22Rv1 (cell line): Measurements from ENCODE around the gene ALG12.

Experiments
- H3K27ac ChIP-seq: fragments of 450-650 bp; 2 replicates; pipeline ENCODE4 v1.5.1; 2017
- ZFX ChIP-seq: fragments of 450-650 bp; IDR thresholded peaks from 2 replicates; pipeline ENCODE4 v1.6.1; 2017; ENCODE audit warnings: antibody characterized with exemption, borderline replicate concordance
- TF ChIP-seq, protein P1 (sequence below): fragments of 450-650 bp; IDR thresholded peaks from 2 replicates; pipeline ENCODE4 v1.5.1; 2017; ENCODE audit warnings: mild to moderate bottlenecking

ALG12 gene

DNA sequence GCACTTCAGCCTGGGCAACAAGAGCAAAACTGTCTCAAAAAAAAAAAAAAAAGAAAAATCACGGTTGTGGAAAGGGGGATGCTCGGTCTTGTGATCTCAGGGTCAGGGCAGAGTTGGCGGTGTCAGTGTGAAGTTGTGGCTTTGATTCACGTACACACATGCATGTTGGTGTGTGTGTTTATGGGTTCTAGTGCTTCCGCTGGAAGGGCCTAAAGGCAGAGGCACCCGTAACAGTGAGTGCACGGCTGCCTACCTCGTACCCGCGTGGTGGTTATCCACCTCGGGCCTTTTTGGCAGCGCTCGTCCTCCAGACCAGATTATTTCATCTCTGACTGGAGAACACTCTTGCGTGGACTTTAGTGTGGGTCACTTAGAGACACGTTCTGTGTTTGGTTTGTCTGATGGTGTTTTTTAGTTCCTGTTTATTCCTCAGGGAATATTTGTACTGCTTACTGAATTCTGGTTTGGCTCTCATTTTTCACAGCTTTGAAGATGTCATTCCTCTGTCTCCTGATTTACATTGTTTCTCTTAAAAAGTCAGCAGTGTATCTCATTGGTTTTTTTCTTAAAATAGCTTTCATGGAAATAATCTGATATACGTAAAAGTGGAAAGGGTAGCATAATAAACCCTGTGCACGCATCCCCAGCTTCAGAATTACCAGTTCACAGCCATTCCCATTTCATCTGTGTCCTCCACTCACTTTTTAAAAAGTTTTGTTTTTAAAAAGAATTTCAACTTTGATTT lies 49.0 kb downstream of the ALG12 start:
- no peak for TF ChIP-seq ZFX
- TF ChIP-seq, protein P1, sequence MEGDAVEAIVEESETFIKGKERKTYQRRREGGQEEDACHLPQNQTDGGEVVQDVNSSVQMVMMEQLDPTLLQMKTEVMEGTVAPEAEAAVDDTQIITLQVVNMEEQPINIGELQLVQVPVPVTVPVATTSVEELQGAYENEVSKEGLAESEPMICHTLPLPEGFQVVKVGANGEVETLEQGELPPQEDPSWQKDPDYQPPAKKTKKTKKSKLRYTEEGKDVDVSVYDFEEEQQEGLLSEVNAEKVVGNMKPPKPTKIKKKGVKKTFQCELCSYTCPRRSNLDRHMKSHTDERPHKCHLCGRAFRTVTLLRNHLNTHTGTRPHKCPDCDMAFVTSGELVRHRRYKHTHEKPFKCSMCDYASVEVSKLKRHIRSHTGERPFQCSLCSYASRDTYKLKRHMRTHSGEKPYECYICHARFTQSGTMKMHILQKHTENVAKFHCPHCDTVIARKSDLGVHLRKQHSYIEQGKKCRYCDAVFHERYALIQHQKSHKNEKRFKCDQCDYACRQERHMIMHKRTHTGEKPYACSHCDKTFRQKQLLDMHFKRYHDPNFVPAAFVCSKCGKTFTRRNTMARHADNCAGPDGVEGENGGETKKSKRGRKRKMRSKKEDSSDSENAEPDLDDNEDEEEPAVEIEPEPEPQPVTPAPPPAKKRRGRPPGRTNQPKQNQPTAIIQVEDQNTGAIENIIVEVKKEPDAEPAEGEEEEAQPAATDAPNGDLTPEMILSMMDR: no peak
- H3K27ac ChIP-seq: no peak overlapping the region

DNA sequence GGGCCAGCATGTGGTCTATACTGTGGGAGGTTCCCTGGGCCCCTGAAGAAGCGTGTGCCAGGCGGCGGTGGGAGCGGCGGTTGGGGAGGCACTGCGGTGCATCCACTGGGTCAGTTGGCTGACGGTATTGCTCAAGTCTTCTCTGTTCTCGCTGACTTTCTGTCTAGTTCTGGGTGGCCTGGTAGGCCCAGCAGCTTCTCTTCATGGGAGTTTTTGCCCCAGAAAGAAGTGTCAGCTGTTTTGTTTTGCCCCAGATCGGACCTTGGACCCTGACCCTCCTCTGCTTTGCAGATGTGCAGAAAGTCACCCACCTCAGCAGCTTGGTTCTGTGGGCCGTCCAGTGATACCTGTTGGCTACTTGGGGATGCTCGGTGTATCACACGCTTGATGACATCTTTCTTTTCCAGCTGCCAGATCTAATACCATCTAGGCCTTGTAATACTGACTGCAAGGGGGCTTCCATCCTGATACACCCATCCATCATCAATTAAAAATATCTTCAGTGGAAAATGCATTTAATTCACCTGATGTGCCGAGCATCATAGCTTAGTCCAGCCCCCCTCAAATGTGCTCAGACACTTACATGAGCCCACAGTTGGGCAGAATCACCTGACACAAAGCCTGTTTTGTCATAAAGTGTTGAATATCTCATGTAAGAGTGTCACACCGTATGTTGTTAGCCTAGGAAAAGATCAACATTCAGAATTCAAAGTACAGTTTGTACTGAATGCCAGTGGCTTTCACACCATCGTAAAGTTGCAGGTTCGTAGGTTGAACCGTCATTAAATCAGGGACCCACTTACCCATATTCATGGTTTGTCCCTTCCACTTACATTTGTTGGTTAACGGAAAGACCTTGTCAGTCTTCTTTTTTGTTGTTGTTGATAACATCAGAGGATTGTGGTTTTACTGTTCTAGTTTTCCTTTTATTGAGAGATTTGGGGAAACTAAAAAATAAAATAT lies 50.7 kb downstream of the ALG12 start:
- no peak overlapping the region for H3K27ac ChIP-seq
- no peak for TF ChIP-seq ZFX
- TF ChIP-seq, protein P1: no peak

DNA sequence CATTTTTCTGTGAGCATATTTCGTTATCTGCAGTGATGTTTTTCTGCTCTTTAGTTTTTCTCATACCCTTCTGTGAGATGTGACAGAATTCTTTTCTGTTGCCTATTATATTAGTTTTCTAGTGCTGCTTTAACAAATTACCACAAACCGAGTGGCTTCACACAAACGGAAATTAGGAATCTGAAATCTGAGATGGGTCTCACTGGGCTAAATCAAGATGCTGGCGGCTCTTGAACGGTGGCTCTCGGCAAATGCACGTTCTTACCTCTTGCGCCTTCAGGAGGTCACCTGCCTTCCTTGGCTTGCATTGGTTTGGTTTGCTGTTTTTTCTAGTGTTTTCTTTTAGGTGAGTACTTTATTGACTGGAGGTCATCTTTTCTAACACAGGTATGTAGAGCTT lies 51.6 kb downstream of the ALG12 start:
- TF ChIP-seq, protein P1: no peak
- TF ChIP-seq ZFX: no peak
- H3K27ac ChIP-seq: no peak overlapping the region

DNA sequence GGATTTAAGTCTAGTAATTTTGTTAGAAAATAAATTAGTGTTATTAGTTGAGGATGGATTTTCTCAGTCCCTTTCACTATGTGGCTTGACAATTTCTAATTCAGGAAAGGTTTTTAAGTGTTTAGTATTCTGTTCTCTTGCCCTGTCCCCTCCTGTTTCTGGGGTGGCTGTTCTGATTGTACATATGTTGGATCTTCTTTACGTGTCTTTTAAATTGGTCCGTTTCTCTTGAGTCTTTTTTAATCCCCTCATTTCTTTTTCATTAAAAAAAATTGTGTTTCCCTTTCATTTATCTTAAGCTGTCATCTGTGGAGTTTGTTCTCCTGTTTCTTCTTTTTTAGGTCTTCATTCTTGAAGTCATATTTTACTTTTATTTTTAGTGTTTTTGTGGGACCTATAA lies 52.1 kb downstream of the ALG12 start:
- TF ChIP-seq, protein P1: no peak
- no peak for TF ChIP-seq ZFX
- no peak overlapping the region for H3K27ac ChIP-seq

DNA sequence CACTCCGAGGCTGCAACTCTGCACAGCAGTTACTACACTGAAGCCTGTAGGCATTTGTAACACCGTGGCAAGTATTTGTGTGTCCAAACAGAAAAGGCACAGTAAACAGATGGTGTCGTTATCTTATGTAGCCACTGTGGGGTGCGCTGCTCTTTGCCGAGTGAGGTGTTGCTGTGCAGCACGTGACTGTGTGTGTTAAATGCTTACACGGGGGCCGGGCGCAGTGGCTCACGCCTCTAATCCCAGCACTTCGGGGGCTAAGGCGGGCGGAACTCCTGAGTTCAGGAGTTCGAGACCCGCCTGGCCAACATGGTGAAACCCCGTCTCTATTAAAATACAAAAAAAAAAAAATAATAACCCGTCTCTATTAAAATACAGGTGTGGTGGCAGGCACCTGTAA lies 53.1 kb downstream of the ALG12 start:
- H3K27ac ChIP-seq: no peak overlapping the region
- no peak for TF ChIP-seq ZFX
- TF ChIP-seq, protein P1: no peak

DNA sequence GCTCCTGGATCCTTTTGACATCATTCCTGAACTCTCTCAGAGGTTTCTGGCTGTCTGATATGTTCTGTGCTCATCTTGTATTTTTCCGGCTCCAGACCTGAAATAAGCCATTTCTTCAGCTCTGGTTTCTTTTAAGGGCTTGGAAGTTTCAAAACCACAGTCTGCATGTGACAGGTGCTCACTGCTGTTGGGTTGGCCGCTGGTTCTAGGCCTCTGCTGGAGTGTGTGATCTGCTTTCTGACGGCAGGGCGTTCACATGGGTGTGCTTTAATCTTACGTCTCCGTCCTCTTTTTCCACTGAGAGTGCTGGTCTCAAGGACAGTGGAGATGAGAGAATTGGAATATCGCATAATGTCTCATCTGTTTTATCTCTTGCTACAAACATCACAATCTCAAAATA lies 54.3 kb downstream of the ALG12 start:
- H3K27ac ChIP-seq: no peak overlapping the region
- TF ChIP-seq ZFX: no peak
- TF ChIP-seq, protein P1: no peak

DNA sequence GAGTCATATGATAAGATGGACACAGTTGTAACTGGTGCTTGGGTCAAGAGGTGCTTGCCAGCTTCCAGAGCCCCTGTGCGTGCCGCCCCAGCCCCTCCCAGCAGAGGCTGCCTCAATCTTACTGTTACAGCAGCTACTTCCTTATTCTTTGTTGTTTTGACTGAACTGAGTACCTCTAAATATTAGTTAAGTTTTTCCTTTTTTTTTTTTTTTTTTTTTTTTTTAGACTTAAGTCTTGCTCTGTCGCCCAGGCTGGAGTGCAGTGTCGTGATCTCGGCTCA lies 55.8 kb downstream of the ALG12 start:
- TF ChIP-seq, protein P1: no peak
- TF ChIP-seq ZFX: no peak
- no peak overlapping the region for H3K27ac ChIP-seq
